ENCODE results near the gene RTF2. TPM values are rescaled to one million over a fixed set of nuclear protein-coding genes. Genes with fewer than 3 reads are reported as not detected.
"Not testable (repeated sequence)": the region's sequence is repeated elsewhere in the genome, so short reads cannot be mapped to it uniquely, and the experiment has no call there.

The RTF2 gene
- total RNA-seq, 6 donors from 2014 or later: 35.6 to 87.8 (median 63.5) TPM

GRCh38 chr20:56527521-56527920 is 59.1 kb downstream of the RTF2 start:
- no peaks in the 10 kb centered on the region for H3K4me1 ChIP-seq
- H3K36me3 ChIP-seq: no peaks in the 10 kb centered on the region
- H3K4me3 ChIP-seq: no peak overlapping the region
- ATAC-seq (ENCODE audit: low FRiP score in 2 of 2) (no peak), DNase-seq (no peak)
- WGBS, 2 donors: 95 to 100% methylated on average over 2 to 7 of the region's 7 CpGs
- H3K27me3 ChIP-seq: no peaks in the 10 kb centered on the region
- TF ChIP-seq POLR2AphosphoS5 (IDR thresholded peaks at IDR 0.05) (no peak), CTCF (IDR thresholded peaks at IDR 0.05) (no peak), EP300 (IDR thresholded peaks at IDR 0.05) (no peak), POLR2A (IDR thresholded peaks at IDR 0.05) (no peak)
- no peak overlapping the region for H3K27ac ChIP-seq
- H3K9me3 ChIP-seq: no peaks in the 10 kb centered on the region

GRCh38 chr20:56532946-56533345 is 64.5 kb downstream of the RTF2 start, which contains the start of gene FAM209B:
Gene FAM209B (plus strand): TSS chr20:56533246. CDS start chr20:56533342, 96 bp downstream.
- H3K4me3 ChIP-seq; H3K27me3 ChIP-seq; H3K4me1 ChIP-seq; DNase-seq; H3K36me3 ChIP-seq; H3K27ac ChIP-seq; ATAC-seq (ENCODE audit: low FRiP score in 2 of 2); H3K9me3 ChIP-seq: not testable (repeated sequence)
- WGBS, 2 donors: 90 to 95% methylated on average over 7 to 9 of the region's 9 CpGs

GRCh38 chr20:56537997-56538396 is 69.6 kb downstream of the RTF2 start:
- H3K4me3 ChIP-seq: no peak overlapping the region
- WGBS, 2 donors: 70 to 73% methylated on average over 3 of the region's 3 CpGs
- H3K9me3 ChIP-seq: no peaks in the 10 kb centered on the region
- DNase-seq: no peak
- H3K27ac ChIP-seq: no peak overlapping the region
- no peak for ATAC-seq (ENCODE audit: low FRiP score in 2 of 2)
- no peaks in the 10 kb centered on the region for H3K36me3 ChIP-seq
- no peaks in the 10 kb centered on the region for H3K27me3 ChIP-seq
- TF ChIP-seq CTCF (IDR thresholded peaks at IDR 0.05) (no peak), POLR2A (IDR thresholded peaks at IDR 0.05) (no peak), EP300 (IDR thresholded peaks at IDR 0.05) (no peak), POLR2AphosphoS5 (IDR thresholded peaks at IDR 0.05) (no peak)
- H3K4me1 ChIP-seq: no peaks in the 10 kb centered on the region

GRCh38 chr20:56540415-56540814 is 72.0 kb downstream of the RTF2 start:
- DNase-seq: no peak
- no peak for ATAC-seq (ENCODE audit: low FRiP score in 2 of 2)
- Histone ChIP-seq H3K27me3 (no peaks in the 10 kb centered on the region), H3K4me3 (no peak overlapping the region), H3K27ac (no peak overlapping the region), H3K9me3 (no peaks in the 10 kb centered on the region), H3K36me3 (no peaks in the 10 kb centered on the region), H3K4me1 (no peaks in the 10 kb centered on the region)
- TF ChIP-seq POLR2AphosphoS5 (IDR thresholded peaks at IDR 0.05): no peak
- no peak for TF ChIP-seq CTCF (IDR thresholded peaks at IDR 0.05)
- no peak for TF ChIP-seq POLR2A (IDR thresholded peaks at IDR 0.05)
- TF ChIP-seq EP300 (IDR thresholded peaks at IDR 0.05): no peak
- WGBS, 2 donors: 86 to 91% methylated on average over 6 of the region's 6 CpGs

- Histone ChIP-seq H3K27ac (no peak overlapping the region), H3K9me3 (no peaks in the 10 kb centered on the region), H3K27me3 (no peaks in the 10 kb centered on the region), H3K36me3 (no peaks in the 10 kb centered on the region), H3K4me1 (no peaks in the 10 kb centered on the region), H3K4me3 (no peak overlapping the region)
- DNase-seq (no peak), ATAC-seq (ENCODE audit: low FRiP score in 2 of 2) (no peak)
- no peak for TF ChIP-seq EP300 (IDR thresholded peaks at IDR 0.05)
- no peak for TF ChIP-seq POLR2AphosphoS5 (IDR thresholded peaks at IDR 0.05)
- no peak for TF ChIP-seq CTCF (IDR thresholded peaks at IDR 0.05)
- no peak for TF ChIP-seq POLR2A (IDR thresholded peaks at IDR 0.05)
- WGBS, 2 donors: 74 to 81% methylated on average over 9 of the region's 9 CpGs
Measured at GRCh38 chr20:56542489-56543030, 74.1 kb downstream of the RTF2 start.
